Measurements from ENCODE around the gene PHLPP2.
"Not testable (repeated sequence)": the region's sequence is repeated elsewhere in the genome, so short reads cannot be mapped to it uniquely, and the experiment has no call there.

PHLPP2 gene

DNA sequence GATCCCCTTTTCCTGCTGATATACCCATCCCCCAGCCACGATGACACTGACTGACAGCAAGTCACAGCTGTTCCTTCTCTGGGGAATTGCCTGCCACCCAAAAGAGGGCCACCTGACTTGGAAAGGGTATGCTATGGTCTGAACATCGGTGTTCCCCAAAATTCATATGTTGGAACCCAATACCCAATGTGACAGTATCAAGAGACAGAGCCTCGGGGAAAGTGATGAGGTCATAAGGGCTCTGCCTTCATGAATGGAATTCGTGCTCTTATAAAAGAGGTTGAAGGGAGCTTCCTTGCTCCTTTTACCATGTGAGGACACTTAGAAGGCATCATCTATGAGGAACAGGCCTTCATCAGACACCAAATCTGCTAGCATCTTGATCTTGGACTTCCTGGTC is 106.1 kb downstream of the PHLPP2 start:
- DNase-seq: no peak

DNA sequence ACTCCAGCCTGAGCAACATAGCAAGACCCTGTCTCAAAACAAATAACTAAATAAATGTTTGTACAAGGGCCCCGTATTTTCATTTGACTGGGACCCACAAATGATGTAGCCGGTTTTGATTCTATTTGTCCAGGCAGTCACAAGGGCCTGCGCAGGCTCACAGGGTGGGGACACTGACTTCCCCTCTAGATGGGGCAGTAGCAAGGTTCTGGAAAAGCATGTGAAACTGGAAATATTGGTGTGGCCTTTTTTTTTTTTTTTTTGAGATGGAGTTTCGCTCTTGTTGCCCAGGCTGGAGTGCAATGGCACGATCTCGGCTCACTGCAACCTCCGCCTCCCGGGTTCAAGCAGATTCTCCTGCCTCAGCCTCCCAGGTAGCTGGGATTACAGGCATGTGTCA is 109.5 kb downstream of the PHLPP2 start:
- DNase-seq: not testable (repeated sequence)

DNA sequence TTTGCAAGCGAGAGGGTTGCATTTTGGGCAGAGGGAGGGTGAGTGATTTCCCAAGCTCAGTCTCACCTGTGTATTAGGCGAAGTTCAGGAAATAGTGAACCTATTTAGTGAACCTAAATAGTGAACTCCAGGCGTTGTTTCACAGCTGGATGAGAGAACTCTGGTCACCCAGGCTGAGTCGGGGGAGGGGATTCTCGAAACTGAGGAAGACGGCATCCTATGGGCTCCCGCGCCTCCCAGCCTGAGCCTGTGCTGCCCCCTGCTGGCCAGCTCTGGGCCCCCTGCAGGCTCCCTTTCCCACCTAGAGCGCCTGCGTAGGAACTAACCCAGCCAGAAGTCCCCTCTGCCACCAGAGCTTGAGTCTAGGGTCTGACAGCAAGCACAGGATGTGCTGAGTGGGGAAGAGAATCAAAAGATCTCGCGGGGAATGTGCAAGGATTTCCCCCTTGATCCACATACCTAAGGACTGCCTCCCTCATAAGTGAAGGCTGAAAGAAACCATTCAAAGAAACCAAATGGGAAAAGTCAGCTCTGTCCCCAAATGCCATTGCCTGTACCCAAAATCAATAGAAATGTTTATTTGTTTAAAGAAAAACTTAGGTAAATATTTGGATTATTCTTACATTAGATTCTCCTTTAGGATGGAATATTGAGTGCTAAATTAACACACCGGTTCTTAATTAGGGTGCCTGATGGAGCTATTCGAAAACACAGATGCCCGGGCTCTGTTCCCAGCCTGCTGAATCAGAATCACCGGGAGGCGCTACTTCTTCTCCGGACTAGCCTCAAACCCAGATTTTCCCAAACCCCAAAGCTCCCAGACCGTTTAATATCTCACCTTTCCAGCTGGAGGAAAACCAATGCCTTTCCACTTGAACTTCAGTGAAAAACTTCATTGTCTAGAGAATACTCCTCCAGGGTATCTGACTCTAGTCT is 113.3 kb downstream of the PHLPP2 start:
- DNase-seq: no peak

DNA sequence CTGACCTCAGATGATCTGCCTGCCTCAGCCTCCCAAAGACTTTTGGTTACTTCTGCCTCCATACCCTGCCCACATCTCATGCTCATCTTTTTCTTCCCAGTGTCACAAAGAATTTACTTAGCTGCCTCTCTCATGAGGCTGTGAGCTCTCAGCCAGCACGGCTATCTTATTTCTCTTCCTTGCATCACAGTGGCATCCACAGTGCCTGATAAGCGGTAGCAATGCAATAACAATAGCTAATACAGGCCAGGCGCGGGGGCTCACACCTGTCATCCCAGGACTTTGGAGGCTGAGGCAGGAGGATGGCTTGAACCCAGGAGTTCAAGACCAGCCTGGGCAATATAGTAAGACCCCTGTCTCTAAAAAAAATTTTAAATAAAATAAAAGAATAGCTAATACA is 114.1 kb downstream of the PHLPP2 start:
- no peak for DNase-seq

DNA sequence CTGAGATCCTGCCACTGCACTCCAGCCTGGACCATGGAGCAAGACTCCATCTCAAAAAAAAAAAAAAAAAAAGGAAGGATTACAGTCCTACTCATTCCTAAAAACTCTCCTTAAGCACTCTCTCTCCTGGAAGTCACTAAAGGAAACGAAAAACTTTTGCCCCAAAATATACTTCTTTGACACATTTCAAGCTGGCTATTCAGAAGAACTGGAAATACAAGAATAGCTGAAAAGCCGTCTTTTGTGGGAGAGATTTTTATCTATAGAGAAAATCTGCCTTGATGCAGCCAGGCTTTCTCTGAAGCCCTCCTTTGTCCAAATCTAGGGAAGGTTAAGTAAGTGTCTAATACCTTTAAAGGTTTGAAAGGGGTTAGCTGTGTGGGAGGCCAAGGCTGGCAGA is 115.4 kb downstream of the PHLPP2 start:
- no peak for DNase-seq

DNA sequence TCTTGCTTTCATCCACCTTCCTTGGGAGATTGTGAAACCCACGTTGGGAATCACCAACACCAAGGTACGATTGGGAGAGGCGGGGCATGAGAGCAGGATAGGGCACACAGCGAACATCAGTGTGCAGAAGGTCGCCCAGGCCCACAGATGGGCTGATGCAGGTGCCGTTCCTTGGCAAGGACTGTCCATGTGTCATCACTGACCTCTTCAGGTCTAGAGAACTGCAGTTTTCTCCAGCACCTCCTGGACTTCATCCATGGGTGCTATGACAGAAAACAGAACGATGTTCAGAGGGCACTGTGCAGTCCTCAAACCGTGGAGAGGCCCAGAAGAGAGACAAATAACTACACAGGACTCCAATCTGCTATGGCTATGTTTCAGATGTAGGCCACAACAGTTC is 123.7 kb downstream of the PHLPP2 start:
- no peak for DNase-seq

DNA sequence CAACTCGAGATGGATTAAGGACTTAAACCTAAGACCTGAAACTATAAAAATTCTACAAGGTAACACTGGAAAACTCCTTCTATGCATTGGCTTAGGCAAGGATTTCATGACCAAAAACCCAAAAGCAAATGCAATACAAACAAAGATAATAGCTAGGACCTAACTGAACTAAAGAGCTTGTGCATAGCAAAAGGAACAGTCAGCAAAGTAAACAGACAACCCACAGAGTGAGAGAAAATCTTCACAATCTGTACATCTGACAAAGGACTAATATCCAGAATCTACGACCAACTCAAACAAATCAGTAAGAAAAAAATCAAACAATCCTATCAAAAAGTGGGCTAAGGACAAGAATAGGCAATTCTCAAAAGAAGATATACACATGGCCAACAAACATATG is 126.1 kb downstream of the PHLPP2 start:
- DNase-seq: not testable (repeated sequence)

DNA sequence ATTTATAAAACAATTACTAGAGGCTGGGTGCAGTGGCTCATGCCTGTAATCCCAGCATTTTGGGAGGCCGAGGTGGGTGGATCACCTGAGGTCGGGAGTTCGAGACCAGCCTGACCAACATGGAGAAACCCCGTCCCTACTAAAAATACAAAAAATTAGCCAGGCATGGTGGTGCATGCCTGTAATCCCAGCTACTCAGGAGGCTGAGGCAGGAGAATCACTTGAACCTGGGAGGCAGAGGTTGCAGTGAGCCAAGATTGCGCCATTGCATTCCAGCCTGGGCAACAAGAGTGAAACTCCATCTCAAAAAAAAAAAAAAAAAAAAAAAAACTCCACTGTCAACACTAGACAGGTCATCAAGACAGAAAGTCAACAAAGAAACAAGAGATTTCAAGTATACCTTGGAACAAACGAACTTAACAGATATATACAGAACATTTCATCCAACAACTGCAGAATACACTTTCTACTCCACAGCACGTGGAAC is 129.1 kb downstream of the PHLPP2 start:
- not testable (repeated sequence) for DNase-seq
